ENCODE results near the gene IDH2. TPM values are rescaled to one million over a fixed set of nuclear protein-coding genes. Genes with fewer than 3 reads are reported as not detected.

The IDH2 gene
- total and polyA plus RNA-seq, 3 donors from 2014 or later, result 13.1 to 23.5 (median 17.7) TPM

DNA sequence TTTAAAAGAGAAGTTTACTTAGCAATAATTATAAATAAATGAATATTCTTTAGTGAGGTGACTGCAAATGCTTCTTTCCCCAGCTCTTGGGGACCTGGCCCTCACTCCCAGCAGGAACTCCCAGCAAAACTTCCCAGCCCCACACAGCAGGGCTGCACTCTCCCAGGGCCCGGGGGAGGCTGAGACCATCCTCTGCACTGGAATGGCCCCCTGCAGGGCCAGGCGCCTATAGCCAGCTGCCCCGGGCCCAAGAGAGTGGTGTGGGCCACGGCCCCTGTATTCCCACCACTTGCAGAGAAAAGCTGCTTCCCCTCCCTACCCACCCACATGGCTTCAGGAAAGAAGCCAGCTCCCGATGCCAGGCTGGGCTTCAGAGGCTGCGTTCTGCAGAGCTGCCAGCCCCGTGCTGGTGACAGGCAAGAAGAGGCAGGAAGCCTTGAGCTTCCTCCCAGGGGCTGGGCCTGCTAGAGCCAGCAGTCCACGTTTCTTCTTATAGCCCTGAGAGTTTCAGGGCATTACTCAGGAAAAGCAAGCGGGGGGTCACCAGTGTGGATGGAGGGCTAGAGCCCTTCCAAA lies 20.0 kb downstream of the IDH2 start:
- Histone ChIP-seq H3K4me1 (no peaks in the 10 kb centered on the region), H3K4me3 (no peak overlapping the region), H3K27me3 (no peaks in the 10 kb centered on the region), H3K9me3 (no peaks in the 10 kb centered on the region), H3K27ac (no peak overlapping the region), H3K36me3 (ENCODE audit: low read depth, missing control alignments) (no peaks in the 10 kb centered on the region)
- DNase-seq, result no peak
- TF ChIP-seq, protein P1, sequence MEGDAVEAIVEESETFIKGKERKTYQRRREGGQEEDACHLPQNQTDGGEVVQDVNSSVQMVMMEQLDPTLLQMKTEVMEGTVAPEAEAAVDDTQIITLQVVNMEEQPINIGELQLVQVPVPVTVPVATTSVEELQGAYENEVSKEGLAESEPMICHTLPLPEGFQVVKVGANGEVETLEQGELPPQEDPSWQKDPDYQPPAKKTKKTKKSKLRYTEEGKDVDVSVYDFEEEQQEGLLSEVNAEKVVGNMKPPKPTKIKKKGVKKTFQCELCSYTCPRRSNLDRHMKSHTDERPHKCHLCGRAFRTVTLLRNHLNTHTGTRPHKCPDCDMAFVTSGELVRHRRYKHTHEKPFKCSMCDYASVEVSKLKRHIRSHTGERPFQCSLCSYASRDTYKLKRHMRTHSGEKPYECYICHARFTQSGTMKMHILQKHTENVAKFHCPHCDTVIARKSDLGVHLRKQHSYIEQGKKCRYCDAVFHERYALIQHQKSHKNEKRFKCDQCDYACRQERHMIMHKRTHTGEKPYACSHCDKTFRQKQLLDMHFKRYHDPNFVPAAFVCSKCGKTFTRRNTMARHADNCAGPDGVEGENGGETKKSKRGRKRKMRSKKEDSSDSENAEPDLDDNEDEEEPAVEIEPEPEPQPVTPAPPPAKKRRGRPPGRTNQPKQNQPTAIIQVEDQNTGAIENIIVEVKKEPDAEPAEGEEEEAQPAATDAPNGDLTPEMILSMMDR (IDR thresholded peaks at IDR 0.05), result no peak
- no peak for TF ChIP-seq POLR2A (IDR thresholded peaks at IDR 0.05)
- intact Hi-C loops (cut with DNase I; ENCODE audit: low total_unique reads), result no loop called here
- 63 to 65% methylated on average over 7 to 9 of the region's 9 CpGs for WGBS, 2 donors

DNA sequence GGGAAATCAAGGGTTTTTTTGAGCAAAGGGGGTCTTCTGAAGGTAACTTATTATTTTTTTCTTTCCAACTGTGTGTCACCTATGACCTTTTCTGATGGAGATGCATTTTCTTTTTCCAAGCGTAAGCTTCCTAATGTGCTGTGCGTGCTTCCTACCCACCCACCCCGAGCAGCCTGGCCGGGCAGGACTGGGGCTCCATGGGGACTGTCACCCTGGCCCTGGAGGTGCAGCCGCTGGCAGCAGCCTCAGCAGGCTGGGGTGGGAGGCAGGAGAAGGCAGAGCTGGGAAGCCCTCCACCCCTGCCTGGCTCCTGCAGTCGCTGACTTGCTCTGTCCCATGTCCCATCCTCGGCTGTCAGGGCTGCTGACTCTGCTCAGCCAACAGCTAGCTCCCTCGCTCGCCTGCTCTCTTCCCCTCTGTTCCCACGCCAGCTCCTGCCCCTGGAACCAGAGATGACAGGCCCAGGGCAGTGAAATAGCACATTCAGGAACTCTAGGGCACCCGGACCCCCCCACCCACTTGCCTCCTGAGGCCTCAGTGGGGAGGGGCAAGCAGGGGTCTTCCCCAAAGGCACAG lies 21.4 kb downstream of the IDH2 start:
- Histone ChIP-seq H3K27me3 (no peaks in the 10 kb centered on the region), H3K36me3 (ENCODE audit: low read depth, missing control alignments) (no peaks in the 10 kb centered on the region), H3K27ac (no peak overlapping the region), H3K4me1 (no peaks in the 10 kb centered on the region), H3K9me3 (no peaks in the 10 kb centered on the region), H3K4me3 (no peak overlapping the region)
- 87 to 95% methylated on average over 10 to 11 of the region's 11 CpGs for WGBS, 2 donors
- TF ChIP-seq, protein P1 (IDR thresholded peaks at IDR 0.05), result no peak
- TF ChIP-seq POLR2A (IDR thresholded peaks at IDR 0.05), result no peak
- intact Hi-C loops (cut with DNase I; ENCODE audit: low total_unique reads), result no loop called here
- DNase-seq, result no peak

DNA sequence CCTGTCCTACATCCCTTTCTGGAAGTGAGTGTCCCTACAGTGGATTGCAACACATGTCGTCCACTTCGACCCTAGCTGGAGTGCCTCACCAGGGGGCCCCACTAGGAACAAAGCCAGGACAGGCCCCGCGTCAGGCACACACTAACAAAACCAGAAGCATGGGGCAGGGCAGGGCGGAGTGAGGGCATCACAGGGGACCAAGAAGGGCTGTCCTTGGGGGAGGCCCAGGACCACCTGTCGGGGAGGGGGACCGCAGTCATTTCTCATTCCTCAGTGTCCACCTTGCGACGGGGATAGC lies 21.9 kb downstream of the IDH2 start:
- H3K9me3 ChIP-seq, result no peaks in the 10 kb centered on the region
- intact Hi-C loops (cut with DNase I; ENCODE audit: low total_unique reads), result no loop called here
- no peaks in the 10 kb centered on the region for H3K36me3 ChIP-seq (ENCODE audit: low read depth, missing control alignments)
- no peaks in the 10 kb centered on the region for H3K4me1 ChIP-seq
- H3K27ac ChIP-seq, result no peak overlapping the region
- H3K4me3 ChIP-seq, result no peak overlapping the region
- TF ChIP-seq POLR2A (IDR thresholded peaks at IDR 0.05), result no peak
- TF ChIP-seq, protein P1 (IDR thresholded peaks at IDR 0.05), result no peak
- WGBS, 2 donors, result 87 to 90% methylated on average over 7 to 9 of the region's 9 CpGs
- no peak for DNase-seq
- H3K27me3 ChIP-seq, result no peaks in the 10 kb centered on the region

DNA sequence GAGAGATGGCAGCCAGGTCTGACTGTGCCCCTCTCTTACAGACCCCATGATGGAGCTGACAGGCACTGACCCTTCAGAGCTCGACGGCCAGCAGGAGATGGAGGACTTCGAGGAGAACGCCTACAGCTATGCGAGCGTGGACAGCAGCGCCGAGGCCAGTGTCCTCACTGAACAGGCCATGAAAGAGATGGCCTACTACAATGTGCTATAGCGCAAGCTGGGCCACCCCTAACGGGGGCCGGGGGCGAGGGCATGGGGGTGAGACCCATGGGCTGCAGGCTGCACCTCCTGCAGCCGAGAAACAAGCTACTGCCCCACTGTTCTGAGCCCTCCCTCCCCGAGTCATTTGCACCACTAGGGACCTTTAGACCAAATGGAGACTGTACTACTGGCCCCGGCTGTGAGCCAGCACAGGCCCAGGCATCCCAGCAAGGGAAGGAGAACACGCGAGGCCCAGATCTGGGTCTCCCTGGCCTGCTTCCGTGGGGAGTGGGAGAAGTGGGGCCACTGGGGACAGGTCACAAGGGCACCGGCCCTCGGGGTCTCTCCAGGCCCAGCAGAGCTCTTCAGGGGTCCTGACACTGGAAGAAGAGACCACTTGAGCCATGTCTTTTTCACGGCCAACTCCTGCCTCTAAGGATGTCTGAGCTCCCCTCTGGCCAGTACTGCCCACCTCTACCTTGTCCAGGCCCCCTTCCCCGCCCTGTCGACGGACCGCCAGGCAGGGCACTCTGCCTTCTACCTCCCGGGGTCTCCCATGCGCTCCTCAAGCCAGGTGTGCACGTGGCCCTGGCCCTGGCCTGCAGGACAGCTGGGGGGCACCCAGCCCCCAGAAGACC lies 22.4 kb downstream of the IDH2 start:
- TF ChIP-seq, protein P1 (IDR thresholded peaks at IDR 0.05), result no peak
- no peak for TF ChIP-seq POLR2A (IDR thresholded peaks at IDR 0.05)
- no peaks in the 10 kb centered on the region for H3K9me3 ChIP-seq
- H3K27me3 ChIP-seq, result no peaks in the 10 kb centered on the region
- no peaks in the 10 kb centered on the region for H3K4me1 ChIP-seq
- intact Hi-C loops (cut with DNase I; ENCODE audit: low total_unique reads), result loop anchor here (10.0 kb wide), 2 partner anchors 175 to 345 kb away; no protein-coding TSS in a partner anchor
- DNase-seq, result no peak
- 74 to 91% methylated on average over 4 to 28 of the region's 28 CpGs for WGBS, 2 donors
- no peak overlapping the region for H3K4me3 ChIP-seq
- H3K27ac ChIP-seq, result no peak overlapping the region
- H3K36me3 ChIP-seq (ENCODE audit: low read depth, missing control alignments), result no peaks in the 10 kb centered on the region

Measured in testis (tissue), 3 donors.